GM12865 (cell line): ENCODE measurements around the gene PLAU.

Experiments used
- DNase-seq: peaks from one replicate; pipeline ENCODE4 v3.0.0; 2010; ENCODE audit warnings: low read depth
- H3K4me3 ChIP-seq: 2 replicates; pipeline ENCODE4 v1.5.1; 2011; ENCODE audit warnings: mild to moderate bottlenecking, low read depth, low read length, control low read depth
- CTCF ChIP-seq: IDR thresholded peaks from 2 replicates; pipeline ENCODE4 v1.5.1; 2011; ENCODE audit warnings: low read length, control low read depth, low read depth, inconsistent platforms; ENCODE audit not compliant: insufficient read depth; ENCODE audit errors: missing control alignments

The PLAU gene

GRCh38 chr10:73873142-73873837 lies 37.6 kb upstream of the PLAU start:
- TF ChIP-seq CTCF, result no peak
- H3K4me3 ChIP-seq, result peak overlapping the region; percentile 69
- DNase-seq, result no peak

GRCh38 chr10:73873838-73874215 lies 37.1 kb upstream of the PLAU start:
- TF ChIP-seq CTCF, result no peak
- H3K4me3 ChIP-seq, result peak overlapping the region; percentile 69
- peak; percentile 9 for DNase-seq

GRCh38 chr10:73874267-73875138 lies 36.4 kb upstream of the PLAU start, which contains the start of gene CAMK2G:
Gene CAMK2G (minus strand): TSS chr10:73874555. CDS start chr10:73874461, 94 bp downstream.
- peak; percentile 91 for DNase-seq
- no peak for TF ChIP-seq CTCF
- H3K4me3 ChIP-seq, result peak within 1 kb of the TSS; percentile 69

GRCh38 chr10:73875139-73875475 lies 35.8 kb upstream of the PLAU start:
- peak overlapping the region; percentile 60 for H3K4me3 ChIP-seq
- no peak for TF ChIP-seq CTCF
- DNase-seq, result peak; percentile 70

GRCh38 chr10:73876157-73876556 lies 34.8 kb upstream of the PLAU start:
- no peak for TF ChIP-seq CTCF
- H3K4me3 ChIP-seq, result no peak overlapping the region
- DNase-seq, result no peak

- TF ChIP-seq CTCF, result no peak
- DNase-seq, result no peak
- H3K4me3 ChIP-seq, result no peak overlapping the region
Measured at GRCh38 chr10:73876566-73876965, 34.4 kb upstream of the PLAU start.

GRCh38 chr10:73876971-73877370 lies 34.0 kb upstream of the PLAU start:
- TF ChIP-seq CTCF, result no peak
- DNase-seq, result no peak
- H3K4me3 ChIP-seq, result no peak overlapping the region
